ENCODE results near the gene CREB5. TPM values are rescaled to one million over a fixed set of nuclear protein-coding genes. Genes with fewer than 3 reads are reported as not detected.

Gene CREB5
- total RNA-seq, 1 donor from 2014 or later = 52.2 TPM

GRCh38 chr7:28871631-28872030 is 459.3 kb downstream of the CREB5 start:
- no peaks in the 10 kb centered on the region for H3K9me3 ChIP-seq (ENCODE audit: control insufficient read depth in 3 of 3, low read length in 3 of 3)
- H3K4me1 ChIP-seq (ENCODE audit: control insufficient read depth in 3 of 3, insufficient read depth in 3 of 3, low read length in 3 of 3) = no peaks in the 10 kb centered on the region
- H3K4me3 ChIP-seq (ENCODE audit: low read length in 3 of 3) = no peak overlapping the region
- no peaks in the 10 kb centered on the region for H3K27me3 ChIP-seq (ENCODE audit: control insufficient read depth in 3 of 3, insufficient read depth in 3 of 3, low read length in 3 of 3)
- H3K27ac ChIP-seq (ENCODE audit: low read depth, low read length) = no peak overlapping the region
- H3K9ac ChIP-seq (ENCODE audit: low read depth in 1 of 3, low read length in 3 of 3) = no peak overlapping the region
- H3K36me3 ChIP-seq (ENCODE audit: control insufficient read depth in 3 of 3, insufficient read depth in 3 of 3, low read length in 3 of 3) = no peaks in the 10 kb centered on the region

GRCh38 chr7:28872226-28872625 is 459.9 kb downstream of the CREB5 start:
- Histone ChIP-seq H3K36me3 (ENCODE audit: control insufficient read depth in 3 of 3, insufficient read depth in 3 of 3, low read length in 3 of 3) (no peaks in the 10 kb centered on the region), H3K27ac (ENCODE audit: low read depth, low read length) (no peak overlapping the region), H3K9me3 (ENCODE audit: control insufficient read depth in 3 of 3, low read length in 3 of 3) (no peaks in the 10 kb centered on the region), H3K4me3 (ENCODE audit: low read length in 3 of 3) (no peak overlapping the region), H3K27me3 (ENCODE audit: control insufficient read depth in 3 of 3, insufficient read depth in 3 of 3, low read length in 3 of 3) (no peaks in the 10 kb centered on the region), H3K4me1 (ENCODE audit: control insufficient read depth in 3 of 3, insufficient read depth in 3 of 3, low read length in 3 of 3) (no peaks in the 10 kb centered on the region), H3K9ac (ENCODE audit: low read depth in 1 of 3, low read length in 3 of 3) (no peak overlapping the region)

- H3K4me1 ChIP-seq (ENCODE audit: control insufficient read depth in 3 of 3, insufficient read depth in 3 of 3, low read length in 3 of 3) = no peaks in the 10 kb centered on the region
- no peaks in the 10 kb centered on the region for H3K36me3 ChIP-seq (ENCODE audit: control insufficient read depth in 3 of 3, insufficient read depth in 3 of 3, low read length in 3 of 3)
- H3K9ac ChIP-seq (ENCODE audit: low read depth in 1 of 3, low read length in 3 of 3) = no peak overlapping the region
- H3K9me3 ChIP-seq (ENCODE audit: control insufficient read depth in 3 of 3, low read length in 3 of 3) = no peaks in the 10 kb centered on the region
- no peak overlapping the region for H3K4me3 ChIP-seq (ENCODE audit: low read length in 3 of 3)
- H3K27me3 ChIP-seq (ENCODE audit: control insufficient read depth in 3 of 3, insufficient read depth in 3 of 3, low read length in 3 of 3) = no peaks in the 10 kb centered on the region
- no peak overlapping the region for H3K27ac ChIP-seq (ENCODE audit: low read depth, low read length)
These were observed 461.0 kb downstream of the CREB5 start for GRCh38 chr7:28873365-28873764.

GRCh38 chr7:28874001-28874400 is 461.7 kb downstream of the CREB5 start:
- Histone ChIP-seq H3K4me1 (ENCODE audit: control insufficient read depth in 3 of 3, insufficient read depth in 3 of 3, low read length in 3 of 3) (no peaks in the 10 kb centered on the region), H3K4me3 (ENCODE audit: low read length in 3 of 3) (no peak overlapping the region), H3K27ac (ENCODE audit: low read depth, low read length) (no peak overlapping the region), H3K27me3 (ENCODE audit: control insufficient read depth in 3 of 3, insufficient read depth in 3 of 3, low read length in 3 of 3) (no peaks in the 10 kb centered on the region), H3K36me3 (ENCODE audit: control insufficient read depth in 3 of 3, insufficient read depth in 3 of 3, low read length in 3 of 3) (no peaks in the 10 kb centered on the region), H3K9ac (ENCODE audit: low read depth in 1 of 3, low read length in 3 of 3) (no peak overlapping the region), H3K9me3 (ENCODE audit: control insufficient read depth in 3 of 3, low read length in 3 of 3) (no peaks in the 10 kb centered on the region)

Other genes starting within 250 kb of the CREB5 start
- gene JAZF1, start 231.7 kb upstream of the CREB5 start, total RNA-seq = 7.3 TPM